SK-N-SH (cell line): ENCODE data around the gene SGCA.
A peak's percentile ranks its signal among the peaks of the same experiment; 100 is the strongest.

Source experiments
- EP300 ChIP-seq, 2 experiments: IDR thresholded peaks; 2 replicates each; pipeline versions ENCODE4 v1.4.0 to v1.6.1; 2012; ENCODE audit warnings: borderline replicate concordance in 1 of 2, low read depth in 1 of 2, low read length in 1 of 2
- POLR2AphosphoS5 ChIP-seq: IDR thresholded peaks from 2 replicates; pipeline ENCODE4 v1.6.1; 2012; ENCODE audit warnings: low read depth, low read length
- RAD21 ChIP-seq: IDR thresholded peaks from 2 replicates; pipeline ENCODE4 v1.6.1; 2012; ENCODE audit warnings: mild to moderate bottlenecking, low read length
- TF ChIP-seq, protein P1 (sequence below): IDR thresholded peaks from 2 replicates; pipeline ENCODE4 v1.4.0; 2012; ENCODE audit warnings: low read depth, borderline replicate concordance
- TF ChIP-seq, protein P2 (sequence below): IDR thresholded peaks from 2 replicates; pipeline ENCODE4 v1.6.1; 2012; ENCODE audit warnings: mild to moderate bottlenecking, low read depth, low read length, moderate library complexity
- TF ChIP-seq, protein P3 (sequence below): fragments of 200-600 bp; sonication (generic); IDR thresholded peaks from 2 replicates; pipeline ENCODE4 v1.6.1; 2017; ENCODE audit warnings: antibody characterized with exemption, mild to moderate bottlenecking, moderate library complexity
- TF ChIP-seq, protein P4 (sequence below): IDR thresholded peaks from 2 replicates; pipeline ENCODE4; 2012

DNA sequence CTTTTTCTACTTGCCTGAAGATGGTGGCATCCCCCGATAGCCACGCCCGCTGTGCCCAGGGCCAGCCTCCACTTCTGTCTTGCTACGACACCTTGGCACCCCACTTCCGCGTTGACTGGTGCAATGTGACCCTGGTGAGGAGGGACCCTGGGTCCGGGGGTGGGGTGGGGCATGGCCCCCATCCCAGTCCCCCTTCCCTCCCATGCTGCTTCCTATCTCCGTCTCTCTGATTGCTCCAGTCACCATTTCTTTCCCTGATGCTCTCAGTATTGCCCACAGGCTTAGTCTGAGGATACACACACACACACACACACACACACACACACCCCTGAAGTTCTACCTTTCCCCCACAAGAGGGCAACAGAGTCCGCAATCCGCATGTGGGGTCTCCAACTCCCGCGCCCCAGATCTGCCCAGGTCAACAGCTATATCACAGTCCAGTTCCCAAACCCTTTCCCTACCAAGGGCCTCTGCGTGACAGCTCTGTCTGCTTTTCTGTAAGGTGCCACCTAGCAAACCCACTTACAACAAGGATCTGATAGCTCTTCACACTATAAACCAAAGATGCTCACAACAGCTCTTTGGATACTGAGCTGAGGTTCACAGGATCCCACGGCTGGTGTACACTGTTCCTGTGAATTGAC, 3.4 kb downstream of the SGCA start:
- TF ChIP-seq EP300 (IDR thresholded peaks at IDR 0.05; ENCODE audit: borderline replicate concordance in 1 of 2, low read depth in 1 of 2, low read length in 1 of 2) = no peak; a peak in 1 of 4 replicates
- no peak for TF ChIP-seq POLR2AphosphoS5
- TF ChIP-seq, protein P1, sequence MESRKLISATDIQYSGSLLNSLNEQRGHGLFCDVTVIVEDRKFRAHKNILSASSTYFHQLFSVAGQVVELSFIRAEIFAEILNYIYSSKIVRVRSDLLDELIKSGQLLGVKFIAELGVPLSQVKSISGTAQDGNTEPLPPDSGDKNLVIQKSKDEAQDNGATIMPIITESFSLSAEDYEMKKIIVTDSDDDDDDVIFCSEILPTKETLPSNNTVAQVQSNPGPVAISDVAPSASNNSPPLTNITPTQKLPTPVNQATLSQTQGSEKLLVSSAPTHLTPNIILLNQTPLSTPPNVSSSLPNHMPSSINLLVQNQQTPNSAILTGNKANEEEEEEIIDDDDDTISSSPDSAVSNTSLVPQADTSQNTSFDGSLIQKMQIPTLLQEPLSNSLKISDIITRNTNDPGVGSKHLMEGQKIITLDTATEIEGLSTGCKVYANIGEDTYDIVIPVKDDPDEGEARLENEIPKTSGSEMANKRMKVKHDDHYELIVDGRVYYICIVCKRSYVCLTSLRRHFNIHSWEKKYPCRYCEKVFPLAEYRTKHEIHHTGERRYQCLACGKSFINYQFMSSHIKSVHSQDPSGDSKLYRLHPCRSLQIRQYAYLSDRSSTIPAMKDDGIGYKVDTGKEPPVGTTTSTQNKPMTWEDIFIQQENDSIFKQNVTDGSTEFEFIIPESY = no peak
- TF ChIP-seq, protein P2, sequence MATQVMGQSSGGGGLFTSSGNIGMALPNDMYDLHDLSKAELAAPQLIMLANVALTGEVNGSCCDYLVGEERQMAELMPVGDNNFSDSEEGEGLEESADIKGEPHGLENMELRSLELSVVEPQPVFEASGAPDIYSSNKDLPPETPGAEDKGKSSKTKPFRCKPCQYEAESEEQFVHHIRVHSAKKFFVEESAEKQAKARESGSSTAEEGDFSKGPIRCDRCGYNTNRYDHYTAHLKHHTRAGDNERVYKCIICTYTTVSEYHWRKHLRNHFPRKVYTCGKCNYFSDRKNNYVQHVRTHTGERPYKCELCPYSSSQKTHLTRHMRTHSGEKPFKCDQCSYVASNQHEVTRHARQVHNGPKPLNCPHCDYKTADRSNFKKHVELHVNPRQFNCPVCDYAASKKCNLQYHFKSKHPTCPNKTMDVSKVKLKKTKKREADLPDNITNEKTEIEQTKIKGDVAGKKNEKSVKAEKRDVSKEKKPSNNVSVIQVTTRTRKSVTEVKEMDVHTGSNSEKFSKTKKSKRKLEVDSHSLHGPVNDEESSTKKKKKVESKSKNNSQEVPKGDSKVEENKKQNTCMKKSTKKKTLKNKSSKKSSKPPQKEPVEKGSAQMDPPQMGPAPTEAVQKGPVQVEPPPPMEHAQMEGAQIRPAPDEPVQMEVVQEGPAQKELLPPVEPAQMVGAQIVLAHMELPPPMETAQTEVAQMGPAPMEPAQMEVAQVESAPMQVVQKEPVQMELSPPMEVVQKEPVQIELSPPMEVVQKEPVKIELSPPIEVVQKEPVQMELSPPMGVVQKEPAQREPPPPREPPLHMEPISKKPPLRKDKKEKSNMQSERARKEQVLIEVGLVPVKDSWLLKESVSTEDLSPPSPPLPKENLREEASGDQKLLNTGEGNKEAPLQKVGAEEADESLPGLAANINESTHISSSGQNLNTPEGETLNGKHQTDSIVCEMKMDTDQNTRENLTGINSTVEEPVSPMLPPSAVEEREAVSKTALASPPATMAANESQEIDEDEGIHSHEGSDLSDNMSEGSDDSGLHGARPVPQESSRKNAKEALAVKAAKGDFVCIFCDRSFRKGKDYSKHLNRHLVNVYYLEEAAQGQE = no peak; the same call in 1 of the 2 replicates
- TF ChIP-seq, protein P3, sequence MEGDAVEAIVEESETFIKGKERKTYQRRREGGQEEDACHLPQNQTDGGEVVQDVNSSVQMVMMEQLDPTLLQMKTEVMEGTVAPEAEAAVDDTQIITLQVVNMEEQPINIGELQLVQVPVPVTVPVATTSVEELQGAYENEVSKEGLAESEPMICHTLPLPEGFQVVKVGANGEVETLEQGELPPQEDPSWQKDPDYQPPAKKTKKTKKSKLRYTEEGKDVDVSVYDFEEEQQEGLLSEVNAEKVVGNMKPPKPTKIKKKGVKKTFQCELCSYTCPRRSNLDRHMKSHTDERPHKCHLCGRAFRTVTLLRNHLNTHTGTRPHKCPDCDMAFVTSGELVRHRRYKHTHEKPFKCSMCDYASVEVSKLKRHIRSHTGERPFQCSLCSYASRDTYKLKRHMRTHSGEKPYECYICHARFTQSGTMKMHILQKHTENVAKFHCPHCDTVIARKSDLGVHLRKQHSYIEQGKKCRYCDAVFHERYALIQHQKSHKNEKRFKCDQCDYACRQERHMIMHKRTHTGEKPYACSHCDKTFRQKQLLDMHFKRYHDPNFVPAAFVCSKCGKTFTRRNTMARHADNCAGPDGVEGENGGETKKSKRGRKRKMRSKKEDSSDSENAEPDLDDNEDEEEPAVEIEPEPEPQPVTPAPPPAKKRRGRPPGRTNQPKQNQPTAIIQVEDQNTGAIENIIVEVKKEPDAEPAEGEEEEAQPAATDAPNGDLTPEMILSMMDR = peak; percentile 99
- TF ChIP-seq, protein P4, sequence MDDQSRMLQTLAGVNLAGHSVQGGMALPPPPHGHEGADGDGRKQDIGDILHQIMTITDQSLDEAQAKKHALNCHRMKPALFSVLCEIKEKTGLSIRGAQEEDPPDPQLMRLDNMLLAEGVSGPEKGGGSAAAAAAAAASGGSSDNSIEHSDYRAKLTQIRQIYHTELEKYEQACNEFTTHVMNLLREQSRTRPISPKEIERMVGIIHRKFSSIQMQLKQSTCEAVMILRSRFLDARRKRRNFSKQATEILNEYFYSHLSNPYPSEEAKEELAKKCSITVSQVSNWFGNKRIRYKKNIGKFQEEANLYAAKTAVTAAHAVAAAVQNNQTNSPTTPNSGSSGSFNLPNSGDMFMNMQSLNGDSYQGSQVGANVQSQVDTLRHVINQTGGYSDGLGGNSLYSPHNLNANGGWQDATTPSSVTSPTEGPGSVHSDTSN = no peak
- TF ChIP-seq RAD21 = peak; percentile 98
